Muscle layer of colon (tissue), 2 donors: ENCODE data around the gene NECAP2.

Source experiments
- H3K27ac ChIP-seq: one replicate; pipeline ENCODE4 v1.7.0; 2013; ENCODE audit warnings: low read depth, mild to moderate bottlenecking, low read length, moderate library complexity
- H3K27me3 ChIP-seq, 2 donors: one replicate each; pipeline ENCODE4 v1.7.0; 2013; ENCODE audit warnings: low read length in 2 of 2, mild to moderate bottlenecking in 2 of 2; ENCODE audit not compliant: insufficient read depth in 2 of 2, control insufficient read depth in 1 of 2
- H3K36me3 ChIP-seq: one replicate; pipeline ENCODE4 v1.7.0; 2013; ENCODE audit warnings: mild to moderate bottlenecking, low read length; ENCODE audit not compliant: insufficient read depth
- H3K4me1 ChIP-seq: one replicate; pipeline ENCODE4 v1.7.0; 2013; ENCODE audit warnings: mild to moderate bottlenecking, low read length; ENCODE audit not compliant: insufficient read depth
- H3K4me3 ChIP-seq, 2 donors: one replicate each; pipeline ENCODE4 v1.7.0; 2013; ENCODE audit warnings: low read length in 2 of 2, low read depth in 1 of 2, mild to moderate bottlenecking in 1 of 2, moderate library complexity in 1 of 2
- H3K9ac ChIP-seq: one replicate; pipeline ENCODE4 v1.7.0; 2013; ENCODE audit warnings: low read length
- H3K9me3 ChIP-seq: one replicate; pipeline ENCODE4 v1.7.0; 2013; ENCODE audit warnings: mild to moderate bottlenecking, low read length
- donor health status: abdominal sarcoma.
- donor health status: Adenocarcinoma of cecum.

Gene NECAP2

GRCh38 chr1:16434007-16434406 lies 6.5 kb upstream of the NECAP2 start:
- no peaks in the 10 kb centered on the region for H3K36me3 ChIP-seq
- no peaks in the 10 kb centered on the region for H3K9me3 ChIP-seq
- no peak overlapping the region for H3K4me3 ChIP-seq
- H3K4me1 ChIP-seq: no peaks in the 10 kb centered on the region
- H3K27ac ChIP-seq: no peak overlapping the region
- H3K9ac ChIP-seq: no peak overlapping the region
- no peaks in the 10 kb centered on the region for H3K27me3 ChIP-seq

DNA sequence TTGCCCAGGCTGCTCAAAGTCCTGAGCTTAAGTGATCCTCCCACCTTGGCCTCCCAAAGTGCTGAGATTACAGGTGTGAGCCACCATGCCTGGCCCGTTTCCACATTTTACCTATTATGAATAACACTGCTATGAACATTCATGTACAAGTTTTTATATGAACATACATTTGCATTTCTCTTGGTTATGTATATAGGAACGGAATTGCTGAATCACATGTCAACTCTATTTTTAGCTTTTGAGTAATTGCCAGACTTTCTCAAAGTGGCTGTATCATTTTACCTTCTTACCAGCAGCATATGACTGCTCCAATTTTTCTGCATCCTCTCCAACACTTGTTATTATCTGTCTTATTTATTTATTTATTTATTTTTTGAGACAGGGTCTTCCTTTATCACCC lies 6.0 kb upstream of the NECAP2 start:
- H3K9ac ChIP-seq: no peak overlapping the region
- no peaks in the 10 kb centered on the region for H3K4me1 ChIP-seq
- no peak overlapping the region for H3K27ac ChIP-seq
- no peaks in the 10 kb centered on the region for H3K27me3 ChIP-seq
- H3K36me3 ChIP-seq: no peaks in the 10 kb centered on the region
- no peaks in the 10 kb centered on the region for H3K9me3 ChIP-seq
- no peak overlapping the region for H3K4me3 ChIP-seq

GRCh38 chr1:16436946-16437474 lies 3.5 kb upstream of the NECAP2 start, which contains the start of gene SPATA21:
Gene SPATA21, minus strand, starts transcription at chr1:16437424. Its CDS starts 6,053 bp downstream, at chr1:16431371.
- H3K4me1 ChIP-seq: peaks cover 9% of the 10 kb centered on the region
- no peaks in the 10 kb centered on the region for H3K36me3 ChIP-seq
- no peaks in the 10 kb centered on the region for H3K27me3 ChIP-seq
- H3K9me3 ChIP-seq: no peaks in the 10 kb centered on the region
- no peak within 1 kb of the TSS for H3K27ac ChIP-seq
- H3K9ac ChIP-seq: no peak within 1 kb of the TSS
- H3K4me3 ChIP-seq: no peak within 1 kb of the TSS

- Histone ChIP-seq H3K4me1 (peaks cover 22% of the 10 kb centered on the region), H3K4me3 (no peak overlapping the region), H3K27ac (no peak overlapping the region), H3K36me3 (peaks cover 3% of the 10 kb centered on the region), H3K27me3 (no peaks in the 10 kb centered on the region), H3K9me3 (no peaks in the 10 kb centered on the region), H3K9ac (no peak overlapping the region)
Measured at GRCh38 chr1:16438516-16438915, 2.0 kb upstream of the NECAP2 start.

DNA sequence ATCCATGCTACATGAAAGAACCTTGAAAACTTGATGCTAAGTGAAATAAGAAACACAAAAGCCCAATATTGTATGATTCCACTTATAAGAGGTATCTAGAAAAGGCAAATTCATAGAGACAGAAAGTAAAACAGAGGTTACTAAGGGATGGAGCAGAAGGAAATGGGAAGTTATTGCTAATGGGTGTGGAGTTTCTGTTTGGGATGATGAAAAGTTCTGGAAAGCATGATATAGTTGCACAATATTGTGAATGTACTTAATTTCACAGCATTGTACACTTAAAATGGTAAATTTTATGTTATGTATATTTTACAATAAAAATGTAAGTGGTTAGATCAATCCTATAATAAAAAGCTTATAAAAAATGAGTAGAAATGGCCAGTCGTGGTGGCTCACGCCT lies 1.6 kb upstream of the NECAP2 start:
- H3K27ac ChIP-seq: no peak overlapping the region
- H3K27me3 ChIP-seq: no peaks in the 10 kb centered on the region
- peaks cover 7% of the 10 kb centered on the region for H3K36me3 ChIP-seq
- no peak overlapping the region for H3K4me3 ChIP-seq
- H3K4me1 ChIP-seq: peaks cover 26% of the 10 kb centered on the region
- H3K9ac ChIP-seq: no peak overlapping the region
- no peaks in the 10 kb centered on the region for H3K9me3 ChIP-seq

GRCh38 chr1:16440131-16440469 lies 424 bp upstream of the NECAP2 start:
- Histone ChIP-seq H3K9me3 (no peaks in the 10 kb centered on the region), H3K4me3 (peak overlapping the region in 1 of 2 donors; percentile 76), H3K27me3 (no peaks in the 10 kb centered on the region), H3K36me3 (peaks cover 17% of the 10 kb centered on the region), H3K4me1 (peaks cover 28% of the 10 kb centered on the region), H3K27ac (peak overlapping the region; percentile 93), H3K9ac (no peak overlapping the region)

DNA sequence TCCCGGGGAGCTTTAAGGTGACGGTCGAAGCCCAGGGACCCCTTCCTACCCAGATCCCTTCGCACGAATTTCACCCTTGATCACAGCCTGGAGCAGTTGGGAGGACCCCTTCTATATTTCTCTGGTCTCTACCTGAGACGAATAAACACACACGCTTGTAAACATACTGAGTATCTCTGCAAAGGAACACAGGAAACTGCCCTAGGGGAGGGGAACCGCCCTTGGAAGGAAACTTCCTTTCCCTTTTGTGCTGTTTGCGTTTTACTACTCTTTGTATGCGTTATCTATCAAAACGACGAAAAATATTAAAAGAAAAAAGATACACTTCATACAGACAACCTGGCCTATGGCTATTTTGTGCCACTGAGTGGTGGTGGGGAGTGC lies 750 bp downstream of the NECAP2 start:
- Histone ChIP-seq H3K36me3 (peaks cover 21% of the 10 kb centered on the region), H3K4me3 (peak overlapping the region; percentile 76 to 96), H3K27me3 (no peaks in the 10 kb centered on the region), H3K9me3 (no peaks in the 10 kb centered on the region), H3K4me1 (peaks cover 28% of the 10 kb centered on the region), H3K27ac (peak overlapping the region; percentile 93), H3K9ac (peak overlapping the region; percentile 50)

- no peak overlapping the region for H3K4me3 ChIP-seq
- peaks cover 28% of the 10 kb centered on the region for H3K4me1 ChIP-seq
- no peaks in the 10 kb centered on the region for H3K9me3 ChIP-seq
- H3K9ac ChIP-seq: no peak overlapping the region
- no peak overlapping the region for H3K27ac ChIP-seq
- no peaks in the 10 kb centered on the region for H3K27me3 ChIP-seq
- H3K36me3 ChIP-seq: peaks cover 25% of the 10 kb centered on the region
Measured at GRCh38 chr1:16442265-16442664, 1.7 kb downstream of the NECAP2 start.

DNA sequence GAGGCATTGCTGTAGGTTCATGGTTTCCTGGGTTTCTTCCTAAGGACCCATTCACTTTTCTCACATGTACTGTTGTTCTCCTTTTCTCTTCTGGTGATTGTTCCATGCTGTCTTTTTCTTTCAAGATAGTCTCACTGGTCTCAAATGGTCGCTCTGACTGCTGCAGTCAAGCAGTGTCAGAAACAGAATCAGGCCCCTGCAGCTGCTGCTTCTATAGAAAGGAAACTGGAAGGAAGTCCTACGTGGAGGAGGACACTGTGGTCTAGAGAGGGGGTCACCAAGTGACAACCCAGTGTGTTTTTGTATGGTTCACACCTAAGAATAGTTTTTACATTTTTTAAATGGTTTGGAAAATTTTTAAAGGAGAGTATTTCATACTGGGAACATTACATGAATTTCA lies 2.4 kb downstream of the NECAP2 start:
- Histone ChIP-seq H3K4me1 (peaks cover 28% of the 10 kb centered on the region), H3K27me3 (no peaks in the 10 kb centered on the region), H3K9ac (no peak overlapping the region), H3K4me3 (no peak overlapping the region), H3K27ac (no peak overlapping the region), H3K9me3 (no peaks in the 10 kb centered on the region), H3K36me3 (peaks cover 32% of the 10 kb centered on the region)

DNA sequence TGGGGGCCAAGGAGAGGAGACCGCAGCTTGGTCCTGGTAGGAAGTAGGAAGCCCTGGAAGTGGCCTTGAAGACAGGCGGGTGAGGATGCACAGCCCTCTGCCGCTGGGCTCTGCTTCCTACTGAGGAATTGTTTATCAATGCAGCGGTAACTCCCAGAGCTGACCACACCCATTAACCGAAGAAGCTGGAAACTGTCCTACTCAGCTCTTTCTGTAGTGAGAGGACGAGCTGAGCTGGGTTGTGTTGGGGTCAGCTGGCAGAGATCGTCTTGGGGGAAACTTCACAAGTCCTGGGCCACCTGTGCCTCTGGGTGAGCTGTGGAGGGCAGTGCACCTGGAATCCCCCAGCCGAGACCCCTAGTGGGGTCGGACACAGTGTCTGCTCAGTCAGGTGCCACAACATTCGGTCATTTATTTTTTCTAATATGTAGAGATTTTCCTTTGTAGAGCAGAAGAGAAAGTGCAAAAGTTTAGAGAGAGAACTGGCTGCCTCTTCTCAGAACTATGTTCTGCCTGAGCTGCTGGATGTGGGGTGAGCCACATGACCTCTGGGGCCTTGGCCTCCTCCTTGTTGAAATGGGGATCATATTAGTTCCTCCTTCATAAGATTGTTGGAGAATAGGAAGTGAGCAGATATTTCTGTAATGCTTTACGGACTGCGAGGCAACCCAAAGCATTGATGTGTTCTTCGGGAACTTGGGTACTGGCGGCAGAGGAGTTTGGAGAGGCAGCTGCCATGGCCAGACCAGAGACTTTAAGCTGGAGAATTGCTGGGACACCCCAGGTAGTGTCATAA lies 3.6 kb downstream of the NECAP2 start:
- H3K9me3 ChIP-seq: no peaks in the 10 kb centered on the region
- H3K9ac ChIP-seq: no peak overlapping the region
- peaks cover 44% of the 10 kb centered on the region for H3K36me3 ChIP-seq
- peaks cover 28% of the 10 kb centered on the region for H3K4me1 ChIP-seq
- no peak overlapping the region for H3K27ac ChIP-seq
- no peak overlapping the region for H3K4me3 ChIP-seq
- H3K27me3 ChIP-seq: no peaks in the 10 kb centered on the region

- H3K4me1 ChIP-seq: peaks cover 28% of the 10 kb centered on the region
- H3K4me3 ChIP-seq: no peak overlapping the region
- no peaks in the 10 kb centered on the region for H3K27me3 ChIP-seq
- H3K9me3 ChIP-seq: no peaks in the 10 kb centered on the region
- no peak overlapping the region for H3K27ac ChIP-seq
- H3K9ac ChIP-seq: no peak overlapping the region
- H3K36me3 ChIP-seq: peaks cover 53% of the 10 kb centered on the region
Measured at GRCh38 chr1:16445052-16445451, 4.5 kb downstream of the NECAP2 start.

DNA sequence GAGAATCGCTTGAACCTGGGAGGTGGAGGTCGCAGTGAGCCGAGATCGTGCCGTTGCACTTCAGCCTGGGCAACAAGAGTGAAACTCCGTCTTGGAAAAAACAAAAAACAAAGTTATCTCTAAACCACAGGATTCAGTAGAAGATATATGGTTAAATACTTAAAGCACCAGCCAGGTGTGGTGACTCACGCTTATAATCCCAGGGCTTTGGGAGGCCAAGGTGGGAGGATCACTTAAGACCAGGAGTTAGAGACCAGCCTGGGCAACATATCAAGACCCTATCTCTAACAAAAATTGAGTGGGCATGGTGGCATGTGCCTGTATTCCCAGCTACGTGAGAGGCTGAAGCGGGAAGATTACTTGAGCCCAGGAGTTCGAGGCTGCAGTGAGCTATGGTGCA lies 5.6 kb downstream of the NECAP2 start:
- Histone ChIP-seq H3K4me3 (no peak overlapping the region), H3K27ac (no peak overlapping the region), H3K9ac (no peak overlapping the region), H3K36me3 (peaks cover 58% of the 10 kb centered on the region), H3K4me1 (peaks cover 28% of the 10 kb centered on the region), H3K9me3 (no peaks in the 10 kb centered on the region), H3K27me3 (no peaks in the 10 kb centered on the region)
